B cell (primary cell): ENCODE measurements around the gene COL21A1. TPM values are rescaled to one million over a fixed set of nuclear protein-coding genes. Genes with fewer than 3 reads are reported as not detected.

Experiments
- ATAC-seq: fragments of 200-7000 bp; cut with Tn5 transposase; one replicate; pipeline ENCODE4 v1.10.0; 2021; ENCODE audit warnings: low read depth, mild to moderate bottlenecking, moderate number of reproducible peaks, moderate library complexity
- CTCF ChIA-PET: fragments of 350-600 bp; sonication (Branson Sonifier 250); formaldehyde crosslinking; loops from one replicate; lab custom pipeline; 2021; ENCODE audit warnings: antibody characterized with exemption, inconsistent platforms; lab: Charles Lee
- POLR2A ChIA-PET: fragments of 350-600 bp; sonication (Branson Sonifier 250); formaldehyde crosslinking; loops from one replicate; lab custom pipeline; 2021; ENCODE audit warnings: antibody characterized with exemption; lab: Charles Lee
- DNase-seq: peaks from one replicate; pipeline ENCODE4 v3.0.0; 2013
- H2AFZ ChIP-seq: 2 replicates; pipeline ENCODE4 v1.6.1; 2012; ENCODE audit warnings: mild to moderate bottlenecking, low read depth, low read length; ENCODE audit not compliant: insufficient read depth, poor library complexity, severe bottlenecking
- H3K27ac ChIP-seq, 2 donors: 1 replicate in 1 of 2; 2 replicates in 1 of 2; pipeline ENCODE4 v1.5.1; 2012 to 2013; ENCODE audit warnings: low read length in 2 of 2, mild to moderate bottlenecking in 2 of 2, moderate library complexity in 1 of 2
- H3K27me3 ChIP-seq, 4 experiments: fragments of 200-600 bp in 1 of 4; sonication (generic) in 1 of 4; replicated peaks in 1 of 4; 1 replicate in 2 of 4; 2 replicates in 2 of 4; pipeline versions ENCODE4 v1.6.1 to v1.7.0; 2013 to 2016; ENCODE audit warnings: low read length in 3 of 4, mild to moderate bottlenecking in 2 of 4, mixed read lengths in 1 of 4, moderate library complexity in 1 of 4; ENCODE audit not compliant: insufficient read depth in 4 of 4, control insufficient read depth in 3 of 4; ENCODE audit errors: control extremely low read depth in 1 of 4
- H3K36me3 ChIP-seq, 2 experiments: replicated peaks in 1 of 2; 1 replicate in 1 of 2; 2 replicates in 1 of 2; pipeline versions ENCODE4 v1.6.1 to v1.7.1; 2013; ENCODE audit warnings: low read length in 1 of 2; ENCODE audit not compliant: insufficient read depth in 2 of 2, control insufficient read depth in 1 of 2; ENCODE audit errors: control extremely low read depth in 1 of 2, extremely low read depth in 1 of 2
- H3K4me1 ChIP-seq, 2 donors: fragments of 200-600 bp in 1 of 2; sonication (generic) in 1 of 2; 1 replicate in 1 of 2; 2 replicates in 1 of 2; pipeline versions ENCODE4 v1.5.1 to v1.6.1; 2013 to 2017; ENCODE audit warnings: low read length in 2 of 2; ENCODE audit not compliant: control insufficient read depth in 2 of 2, insufficient read depth in 2 of 2
- H3K4me2 ChIP-seq: replicated peaks from 2 replicates; pipeline ENCODE3; 2012; ENCODE audit warnings: mild to moderate bottlenecking, low read depth, low read length; ENCODE audit not compliant: poor library complexity, severe bottlenecking
- H3K4me3 ChIP-seq, 5 experiments: fragments of 200-600 bp in 1 of 5; sonication (generic) in 1 of 5; 1 replicate in 3 of 5; 2 replicates in 2 of 5; pipeline versions ENCODE4 v1.5.1 to v1.7.0; 2011 to 2016; ENCODE audit warnings: low read length in 4 of 5, mild to moderate bottlenecking in 4 of 5, low read depth in 2 of 5, control low read depth in 1 of 5, moderate library complexity in 1 of 5; ENCODE audit not compliant: insufficient read depth in 1 of 5; ENCODE audit errors: control extremely low read depth in 1 of 5, extremely low read depth in 1 of 5
- H3K79me2 ChIP-seq: fragments of 200-600 bp; sonication (generic); one replicate; pipeline ENCODE4 v1.6.0; 2016; ENCODE audit warnings: low read length; ENCODE audit not compliant: control insufficient read depth, insufficient read depth
- H3K9ac ChIP-seq: fragments of 200-600 bp; sonication (generic); 2 replicates; pipeline ENCODE4 v1.6.1; 2017; ENCODE audit warnings: mild to moderate bottlenecking, low read length, moderate library complexity
- H3K9me3 ChIP-seq, 3 donors: one replicate each; pipeline versions ENCODE4 v1.6.1 to v1.7.1; 2013; ENCODE audit warnings: low read length in 2 of 3; ENCODE audit not compliant: control insufficient read depth in 2 of 3, insufficient read depth in 1 of 3; ENCODE audit errors: control extremely low read depth in 1 of 3
- H4K20me1 ChIP-seq: 2 replicates; pipeline ENCODE4 v1.6.0; 2012; ENCODE audit warnings: mild to moderate bottlenecking, low read length; ENCODE audit not compliant: insufficient read depth, control insufficient read depth, poor library complexity, severe bottlenecking
- H3K27ac Mint-ChIP-seq: one replicate; pipeline ENCODE4 v1.8.0; 2021; ENCODE audit warnings: mixed read lengths
- H3K27me3 Mint-ChIP-seq: one replicate; pipeline ENCODE4 v1.8.0; 2021; ENCODE audit warnings: mixed read lengths
- H3K4me1 Mint-ChIP-seq: one replicate; pipeline ENCODE4 v1.8.0; 2021; ENCODE audit warnings: mixed read lengths
- H3K4me3 Mint-ChIP-seq: one replicate; pipeline ENCODE4 v1.8.0; 2021; ENCODE audit warnings: mixed read lengths
- H3K9me3 Mint-ChIP-seq: one replicate; pipeline ENCODE4 v1.8.0; 2022; ENCODE audit warnings: mixed read lengths; ENCODE audit not compliant: insufficient read depth
- EZH2 ChIP-seq: IDR thresholded peaks from 2 replicates; pipeline ENCODE4 v1.6.1; 2012; ENCODE audit warnings: borderline replicate concordance, low read depth, mild to moderate bottlenecking, moderate library complexity, low read length; ENCODE audit not compliant: insufficient read depth, poor library complexity, severe bottlenecking
- WGBS: methylation state at CpG from one replicate; pipeline ENCODE4 v1.1.5; 2013; ENCODE audit warnings: missing lambda C conversion rate; ENCODE audit not compliant: insufficient coverage; 5-methylcytosine and 5-hydroxymethylcytosine counted together
- intact Hi-C: fragments of 100-400 bp; cut with micrococcal nuclease; formaldehyde crosslinking; loops from one replicate; pipeline ENCODE4 v1.10.0; 2022
- polyA plus RNA-seq: library from polyadenylated mRNA; depleted of rRNA; stranded (reverse); fragments of >200 nt; gene quantifications from 2 replicates; pipeline ENCODE4 v1.2.3, GENCODE V29; 2012
- total RNA-seq, 2 donors: library from RNA; stranded (reverse); fragments of 120-200 nt in 1 of 2; gene quantifications; 1 replicate in 1 of 2; 2 replicates in 1 of 2; pipeline versions ENCODE4 v1.2.3 to v1.2.4, GENCODE V29; 2013 to 2022
- TF ChIP-seq, protein P1 (sequence below): fragments of 200-600 bp; IDR thresholded peaks from one replicate; pipeline ENCODE4 v1.8.0; 2022; ENCODE audit warnings: antibody characterized with exemption, mild to moderate bottlenecking

COL21A1 gene
- total and polyA plus RNA-seq, 2 donors (not counting 1 experiment from before 2014, with no cell fraction given), result not detected

DNA sequence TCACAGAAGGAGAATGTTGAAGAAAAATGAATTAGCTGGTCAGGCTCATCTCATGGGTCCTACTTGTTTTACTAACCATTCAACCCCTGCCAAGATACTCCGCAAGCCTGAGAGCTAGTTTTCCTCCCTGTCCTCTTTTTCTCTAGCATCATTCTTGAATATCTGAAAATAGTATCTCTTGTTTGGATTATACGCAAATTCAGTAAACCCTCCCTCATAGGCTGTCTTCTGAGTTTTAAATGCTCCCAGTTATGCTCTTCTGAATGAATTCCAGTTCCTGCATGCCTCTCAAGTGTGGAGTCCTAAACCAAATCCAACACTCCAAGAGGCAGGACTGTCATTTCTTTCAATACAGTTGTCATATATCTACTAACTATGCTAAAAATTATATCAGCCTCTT, 99.6 kb downstream of the COL21A1 start:
- no peak for ATAC-seq
- H3K4me1 Mint-ChIP-seq, result no peaks in the 10 kb centered on the region
- no peaks in the 10 kb centered on the region for H3K9me3 Mint-ChIP-seq
- H3K27me3 Mint-ChIP-seq, result no peaks in the 10 kb centered on the region
- Histone ChIP-seq H3K4me1 (no peaks in the 10 kb centered on the region), H3K4me3 (no peak overlapping the region), H3K27ac (no peak overlapping the region), H3K4me2 (no peak overlapping the region), H3K79me2 (no peaks in the 10 kb centered on the region), H3K9ac (no peak overlapping the region), H3K9me3 (no peaks in the 10 kb centered on the region), H3K36me3 (no peaks in the 10 kb centered on the region), H2AFZ (no peak overlapping the region), H4K20me1 (no peaks in the 10 kb centered on the region), H3K27me3 (no peaks in the 10 kb centered on the region)
- no peak for DNase-seq
- intact Hi-C loops, result no loop called here
- ChIA-PET POLR2A (no interaction called here), CTCF (no interaction called here)
- TF ChIP-seq EZH2, result no peak
- TF ChIP-seq, protein P1, sequence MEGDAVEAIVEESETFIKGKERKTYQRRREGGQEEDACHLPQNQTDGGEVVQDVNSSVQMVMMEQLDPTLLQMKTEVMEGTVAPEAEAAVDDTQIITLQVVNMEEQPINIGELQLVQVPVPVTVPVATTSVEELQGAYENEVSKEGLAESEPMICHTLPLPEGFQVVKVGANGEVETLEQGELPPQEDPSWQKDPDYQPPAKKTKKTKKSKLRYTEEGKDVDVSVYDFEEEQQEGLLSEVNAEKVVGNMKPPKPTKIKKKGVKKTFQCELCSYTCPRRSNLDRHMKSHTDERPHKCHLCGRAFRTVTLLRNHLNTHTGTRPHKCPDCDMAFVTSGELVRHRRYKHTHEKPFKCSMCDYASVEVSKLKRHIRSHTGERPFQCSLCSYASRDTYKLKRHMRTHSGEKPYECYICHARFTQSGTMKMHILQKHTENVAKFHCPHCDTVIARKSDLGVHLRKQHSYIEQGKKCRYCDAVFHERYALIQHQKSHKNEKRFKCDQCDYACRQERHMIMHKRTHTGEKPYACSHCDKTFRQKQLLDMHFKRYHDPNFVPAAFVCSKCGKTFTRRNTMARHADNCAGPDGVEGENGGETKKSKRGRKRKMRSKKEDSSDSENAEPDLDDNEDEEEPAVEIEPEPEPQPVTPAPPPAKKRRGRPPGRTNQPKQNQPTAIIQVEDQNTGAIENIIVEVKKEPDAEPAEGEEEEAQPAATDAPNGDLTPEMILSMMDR, result no peak
- H3K27ac Mint-ChIP-seq, result no peak overlapping the region
- no peak overlapping the region for H3K4me3 Mint-ChIP-seq
- 89% methylated on average over 1 of the region's 2 CpGs for WGBS

DNA sequence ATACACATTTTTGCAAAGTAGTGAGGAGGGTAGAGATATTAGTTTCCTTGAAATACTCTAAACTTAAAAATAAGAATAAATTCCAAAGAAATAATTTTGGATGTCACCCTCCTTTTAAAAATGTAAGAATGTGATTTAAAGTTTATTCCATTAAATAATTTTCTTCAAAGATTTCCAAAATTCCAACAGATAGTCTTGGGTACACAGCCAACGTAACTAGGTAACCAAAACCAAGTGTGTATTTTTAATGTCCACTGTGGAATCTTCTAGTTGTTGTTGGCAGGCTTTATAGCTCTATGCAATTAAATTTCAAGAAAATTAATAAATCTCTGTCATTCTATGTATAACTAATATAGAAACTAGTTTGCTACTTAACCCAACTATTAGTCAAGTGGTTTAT, 101.3 kb downstream of the COL21A1 start:
- Histone ChIP-seq H3K27me3 (no peaks in the 10 kb centered on the region), H3K4me3 (no peak overlapping the region), H3K4me2 (no peak overlapping the region), H3K36me3 (no peaks in the 10 kb centered on the region), H3K9ac (no peak overlapping the region), H3K9me3 (no peaks in the 10 kb centered on the region), H2AFZ (no peak overlapping the region), H4K20me1 (no peaks in the 10 kb centered on the region), H3K79me2 (no peaks in the 10 kb centered on the region), H3K4me1 (no peaks in the 10 kb centered on the region), H3K27ac (no peak overlapping the region)
- TF ChIP-seq EZH2, result no peak
- TF ChIP-seq, protein P1, result no peak
- peaks cover 2% of the 10 kb centered on the region for H3K9me3 Mint-ChIP-seq
- ATAC-seq, result no peak
- no peaks in the 10 kb centered on the region for H3K4me1 Mint-ChIP-seq
- CTCF ChIA-PET, result no interaction called here
- H3K4me3 Mint-ChIP-seq, result no peak overlapping the region
- H3K27me3 Mint-ChIP-seq, result no peaks in the 10 kb centered on the region
- no peak for DNase-seq
- POLR2A ChIA-PET, result no interaction called here
- no peak overlapping the region for H3K27ac Mint-ChIP-seq
- intact Hi-C loops, result no loop called here
- no CpG with 5 or more reads among the region's 1 CpG for WGBS
